ENCODE data around the gene TAF8. TPM values are rescaled to one million over a fixed set of nuclear protein-coding genes. Genes with fewer than 3 reads are reported as not detected.

TAF8 gene, protein sequence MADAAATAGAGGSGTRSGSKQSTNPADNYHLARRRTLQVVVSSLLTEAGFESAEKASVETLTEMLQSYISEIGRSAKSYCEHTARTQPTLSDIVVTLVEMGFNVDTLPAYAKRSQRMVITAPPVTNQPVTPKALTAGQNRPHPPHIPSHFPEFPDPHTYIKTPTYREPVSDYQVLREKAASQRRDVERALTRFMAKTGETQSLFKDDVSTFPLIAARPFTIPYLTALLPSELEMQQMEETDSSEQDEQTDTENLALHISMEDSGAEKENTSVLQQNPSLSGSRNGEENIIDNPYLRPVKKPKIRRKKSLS
- 22.9 and 28.6 TPM in 2 replicates for total RNA-seq

GRCh38 chr6:42050297-42051267 is at the start of gene TAF8:
TAF8 (plus strand) TSS chr6:42050524; CDS start chr6:42050542, 18 bp downstream.

Small RNA genes within 50 kb of the gene (small RNA-seq; reads per million reads assigned to genes)
- 0.13 reads per million for gene RNU6-761P

Other genes starting within 250 kb of the TAF8 start
- gene USP49, start 155.1 kb upstream of the TAF8 start, total RNA-seq, result 3.2 and 3.9 TPM in 2 replicates
- gene MED20, start 129.4 kb upstream of the TAF8 start, total RNA-seq, result 33.3 and 37.0 TPM in 2 replicates
- 31.8 and 33.6 TPM in 2 replicates for gene BYSL, start 129.0 kb upstream of the TAF8 start, total RNA-seq
- gene CCND3, start 108.7 kb upstream of the TAF8 start, total RNA-seq, result 55.7 and 85.3 TPM in 2 replicates
- gene C6orf132, start 92.1 kb downstream of the TAF8 start, total RNA-seq, result 0.38 and 0.65 TPM in 2 replicates
- not detected in 2 replicates for gene GUCA1A, start 122.8 kb downstream of the TAF8 start, total RNA-seq
- 0.38 TPM in 1 of 2 replicates, not detected in the other for gene GUCA1B, start 144.4 kb downstream of the TAF8 start, total RNA-seq
- 37.2 and 48.9 TPM in 2 replicates for gene MRPS10, start 167.3 kb downstream of the TAF8 start, total RNA-seq

All from vein endothelial cell (primary cell).